ENCODE results near the gene NMNAT2. TPM values are rescaled to one million over a fixed set of nuclear protein-coding genes. Genes with fewer than 3 reads are reported as not detected.

The NMNAT2 gene
- total RNA-seq, 1 experiment from 2014 or later = 8.8 TPM

DNA sequence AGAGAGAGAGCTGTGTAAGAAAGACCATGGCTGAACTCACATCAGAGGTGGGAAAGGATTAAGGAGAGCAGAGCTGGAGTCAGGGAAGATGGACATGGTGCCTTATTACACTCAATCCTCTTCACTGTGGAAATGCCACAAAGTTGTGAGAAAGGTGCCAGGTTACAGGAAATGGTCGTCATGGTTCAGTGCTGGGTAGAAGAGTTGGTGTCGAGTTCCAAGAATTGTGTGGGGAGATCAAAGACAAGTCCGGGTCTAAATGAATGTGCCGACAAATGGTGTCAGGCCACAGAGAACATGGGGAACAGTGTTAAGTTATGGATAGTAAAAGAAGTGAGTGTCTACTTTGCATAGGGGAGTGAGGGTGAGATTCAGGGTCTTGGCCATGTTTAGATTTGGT lies 191.2 kb downstream of the NMNAT2 start (continued):
- TF ChIP-seq, protein P1, sequence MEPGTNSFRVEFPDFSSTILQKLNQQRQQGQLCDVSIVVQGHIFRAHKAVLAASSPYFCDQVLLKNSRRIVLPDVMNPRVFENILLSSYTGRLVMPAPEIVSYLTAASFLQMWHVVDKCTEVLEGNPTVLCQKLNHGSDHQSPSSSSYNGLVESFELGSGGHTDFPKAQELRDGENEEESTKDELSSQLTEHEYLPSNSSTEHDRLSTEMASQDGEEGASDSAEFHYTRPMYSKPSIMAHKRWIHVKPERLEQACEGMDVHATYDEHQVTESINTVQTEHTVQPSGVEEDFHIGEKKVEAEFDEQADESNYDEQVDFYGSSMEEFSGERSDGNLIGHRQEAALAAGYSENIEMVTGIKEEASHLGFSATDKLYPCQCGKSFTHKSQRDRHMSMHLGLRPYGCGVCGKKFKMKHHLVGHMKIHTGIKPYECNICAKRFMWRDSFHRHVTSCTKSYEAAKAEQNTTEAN (CRISPR knock-in tag; IDR thresholded peaks at IDR 0.05) = no peak
- TF ChIP-seq FOXK1 (CRISPR knock-in tag; IDR thresholded peaks at IDR 0.05) (no peak), ZNF232 (CRISPR knock-in tag; IDR thresholded peaks at IDR 0.05) (no peak)

DNA sequence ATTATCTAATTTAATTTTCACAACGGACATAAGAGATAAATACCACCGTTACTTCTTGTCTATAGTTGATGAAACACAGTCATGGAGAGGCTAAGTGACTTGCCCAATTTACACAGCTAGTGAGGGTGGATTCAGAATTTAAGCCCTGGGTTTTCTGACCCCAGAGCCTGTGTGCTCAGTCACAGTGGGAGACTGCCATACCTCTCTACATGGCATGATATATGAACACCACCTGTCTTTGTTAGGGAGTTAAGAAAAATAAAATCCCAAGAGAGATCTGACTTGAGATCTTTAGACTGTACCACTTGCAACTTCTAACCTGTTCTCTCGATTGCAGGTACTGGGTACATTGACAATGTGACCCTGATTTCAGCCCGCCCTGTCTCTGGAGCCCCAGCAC lies 191.8 kb downstream of the NMNAT2 start:
- peaks cover 23% of the 10 kb centered on the region for H3K4me1 Mint-ChIP-seq

DNA sequence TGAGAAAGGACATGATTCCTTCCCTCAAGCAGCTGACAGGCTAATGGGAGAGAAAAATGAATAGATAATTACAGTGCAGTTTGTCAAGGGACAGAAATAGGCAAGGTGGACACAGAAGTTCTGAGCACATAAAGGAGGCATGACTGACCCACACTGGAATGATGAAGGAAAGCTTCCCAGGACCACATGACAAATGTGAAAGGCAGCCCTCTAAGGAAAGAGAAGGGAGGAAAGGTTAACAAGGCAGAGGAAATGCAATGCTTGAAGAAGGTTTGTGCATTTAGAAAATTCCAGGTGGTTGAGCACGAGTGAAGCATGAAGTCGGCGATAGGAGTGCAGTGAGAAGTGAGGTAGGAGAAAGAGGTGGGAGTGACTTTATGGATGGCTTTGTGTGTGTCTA lies 194.7 kb downstream of the NMNAT2 start:
- peaks cover 31% of the 10 kb centered on the region for H3K4me1 Mint-ChIP-seq
- H3K9me3 Mint-ChIP-seq = no peaks in the 10 kb centered on the region
- no peaks in the 10 kb centered on the region for H3K36me3 Mint-ChIP-seq
- no peak for DNase-seq (ENCODE audit: low spot score)
- CTCF ChIA-PET = interaction anchor here (3.3 kb wide), 1 partner anchor 11 kb away, joined by 11 read pairs; no protein-coding TSS in a partner anchor
- no peak overlapping the region for H3K27ac Mint-ChIP-seq
- H3K4me3 Mint-ChIP-seq = no peak overlapping the region
- TF ChIP-seq ESRRA (CRISPR knock-in tag; IDR thresholded peaks at IDR 0.05; ENCODE audit: borderline replicate concordance) = no peak
- TF ChIP-seq, protein P2, sequence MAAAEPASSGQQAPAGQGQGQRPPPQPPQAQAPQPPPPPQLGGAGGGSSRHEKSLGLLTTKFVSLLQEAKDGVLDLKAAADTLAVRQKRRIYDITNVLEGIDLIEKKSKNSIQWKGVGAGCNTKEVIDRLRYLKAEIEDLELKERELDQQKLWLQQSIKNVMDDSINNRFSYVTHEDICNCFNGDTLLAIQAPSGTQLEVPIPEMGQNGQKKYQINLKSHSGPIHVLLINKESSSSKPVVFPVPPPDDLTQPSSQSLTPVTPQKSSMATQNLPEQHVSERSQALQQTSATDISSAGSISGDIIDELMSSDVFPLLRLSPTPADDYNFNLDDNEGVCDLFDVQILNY (CRISPR knock-in tag; IDR thresholded peaks at IDR 0.05) = no peak
- TF ChIP-seq, protein P3, sequence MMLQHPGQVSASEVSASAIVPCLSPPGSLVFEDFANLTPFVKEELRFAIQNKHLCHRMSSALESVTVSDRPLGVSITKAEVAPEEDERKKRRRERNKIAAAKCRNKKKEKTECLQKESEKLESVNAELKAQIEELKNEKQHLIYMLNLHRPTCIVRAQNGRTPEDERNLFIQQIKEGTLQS (CRISPR knock-in tag; conservative IDR thresholded peaks at IDR 0.05) = no peak
- TF ChIP-seq, protein P4, sequence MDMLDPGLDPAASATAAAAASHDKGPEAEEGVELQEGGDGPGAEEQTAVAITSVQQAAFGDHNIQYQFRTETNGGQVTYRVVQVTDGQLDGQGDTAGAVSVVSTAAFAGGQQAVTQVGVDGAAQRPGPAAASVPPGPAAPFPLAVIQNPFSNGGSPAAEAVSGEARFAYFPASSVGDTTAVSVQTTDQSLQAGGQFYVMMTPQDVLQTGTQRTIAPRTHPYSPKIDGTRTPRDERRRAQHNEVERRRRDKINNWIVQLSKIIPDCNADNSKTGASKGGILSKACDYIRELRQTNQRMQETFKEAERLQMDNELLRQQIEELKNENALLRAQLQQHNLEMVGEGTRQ (CRISPR knock-in tag; IDR thresholded peaks at IDR 0.05) = no peak
- TF ChIP-seq, protein P5, sequence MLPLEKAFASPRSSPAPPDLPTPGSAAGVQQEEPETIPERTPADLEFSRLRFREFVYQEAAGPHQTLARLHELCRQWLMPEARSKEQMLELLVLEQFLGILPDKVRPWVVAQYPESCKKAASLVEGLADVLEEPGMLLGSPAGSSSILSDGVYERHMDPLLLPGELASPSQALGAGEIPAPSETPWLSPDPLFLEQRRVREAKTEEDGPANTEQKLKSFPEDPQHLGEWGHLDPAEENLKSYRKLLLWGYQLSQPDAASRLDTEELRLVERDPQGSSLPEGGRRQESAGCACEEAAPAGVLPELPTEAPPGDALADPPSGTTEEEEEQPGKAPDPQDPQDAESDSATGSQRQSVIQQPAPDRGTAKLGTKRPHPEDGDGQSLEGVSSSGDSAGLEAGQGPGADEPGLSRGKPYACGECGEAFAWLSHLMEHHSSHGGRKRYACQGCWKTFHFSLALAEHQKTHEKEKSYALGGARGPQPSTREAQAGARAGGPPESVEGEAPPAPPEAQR (CRISPR knock-in tag; IDR thresholded peaks at IDR 0.05) = no peak
- no peak for TF ChIP-seq NFE2L1 (CRISPR knock-in tag; IDR thresholded peaks at IDR 0.05)
- TF ChIP-seq SOX15 (CRISPR knock-in tag; IDR thresholded peaks at IDR 0.05) = no peak
- TF ChIP-seq, protein P6, sequence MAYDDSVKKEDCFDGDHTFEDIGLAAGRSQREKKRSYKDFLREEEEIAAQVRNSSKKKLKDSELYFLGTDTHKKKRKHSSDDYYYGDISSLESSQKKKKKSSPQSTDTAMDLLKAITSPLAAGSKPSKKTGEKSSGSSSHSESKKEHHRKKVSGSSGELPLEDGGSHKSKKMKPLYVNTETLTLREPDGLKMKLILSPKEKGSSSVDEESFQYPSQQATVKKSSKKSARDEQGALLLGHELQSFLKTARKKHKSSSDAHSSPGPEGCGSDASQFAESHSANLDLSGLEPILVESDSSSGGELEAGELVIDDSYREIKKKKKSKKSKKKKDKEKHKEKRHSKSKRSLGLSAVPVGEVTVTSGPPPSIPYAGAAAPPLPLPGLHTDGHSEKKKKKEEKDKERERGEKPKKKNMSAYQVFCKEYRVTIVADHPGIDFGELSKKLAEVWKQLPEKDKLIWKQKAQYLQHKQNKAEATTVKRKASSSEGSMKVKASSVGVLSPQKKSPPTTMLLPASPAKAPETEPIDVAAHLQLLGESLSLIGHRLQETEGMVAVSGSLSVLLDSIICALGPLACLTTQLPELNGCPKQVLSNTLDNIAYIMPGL (CRISPR knock-in tag; IDR thresholded peaks at IDR 0.05) = no peak
- TF ChIP-seq GRHL2 (CRISPR knock-in tag; IDR thresholded peaks at IDR 0.05; ENCODE audit: insufficient replicate concordance, severe bottlenecking) = no peak
- POLR2A ChIA-PET = no interaction called here
- no peaks in the 10 kb centered on the region for H3K27me3 Mint-ChIP-seq (ENCODE audit: low read depth)
- ATAC-seq = no peak

More for the DNA sequence above, 191.8 kb downstream of the NMNAT2 start:
- H3K9me3 Mint-ChIP-seq = no peaks in the 10 kb centered on the region
- no peak for ATAC-seq
- no peak overlapping the region for H3K27ac Mint-ChIP-seq
- H3K27me3 Mint-ChIP-seq (ENCODE audit: low read depth) = no peaks in the 10 kb centered on the region
- ChIA-PET POLR2A (no interaction called here), CTCF (interaction anchor here (2.8 kb wide), 1 partner anchor 8 kb away, joined by 16 read pairs; no protein-coding TSS in a partner anchor)
- H3K4me3 Mint-ChIP-seq = no peak overlapping the region
- TF ChIP-seq, protein P7, sequence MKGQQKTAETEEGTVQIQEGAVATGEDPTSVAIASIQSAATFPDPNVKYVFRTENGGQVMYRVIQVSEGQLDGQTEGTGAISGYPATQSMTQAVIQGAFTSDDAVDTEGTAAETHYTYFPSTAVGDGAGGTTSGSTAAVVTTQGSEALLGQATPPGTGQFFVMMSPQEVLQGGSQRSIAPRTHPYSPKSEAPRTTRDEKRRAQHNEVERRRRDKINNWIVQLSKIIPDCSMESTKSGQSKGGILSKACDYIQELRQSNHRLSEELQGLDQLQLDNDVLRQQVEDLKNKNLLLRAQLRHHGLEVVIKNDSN (CRISPR knock-in tag; IDR thresholded peaks at IDR 0.05) = no peak
- TF ChIP-seq TEAD1 (CRISPR knock-in tag; IDR thresholded peaks at IDR 0.05) = no peak
- no peak for TF ChIP-seq ATF1 (CRISPR knock-in tag; IDR thresholded peaks at IDR 0.05)
- TF ChIP-seq RORB (CRISPR knock-in tag; IDR thresholded peaks at IDR 0.05) = no peak
- DNase-seq (ENCODE audit: low spot score) = no peak
- no peaks in the 10 kb centered on the region for H3K36me3 Mint-ChIP-seq
